ENCODE measurements around the gene DPPA3. TPM values are rescaled to one million over a fixed set of nuclear protein-coding genes. Genes with fewer than 3 reads are reported as not detected.

DPPA3 gene
- total RNA-seq, 1 experiment from 2014 or later, result 6.8 TPM

DNA sequence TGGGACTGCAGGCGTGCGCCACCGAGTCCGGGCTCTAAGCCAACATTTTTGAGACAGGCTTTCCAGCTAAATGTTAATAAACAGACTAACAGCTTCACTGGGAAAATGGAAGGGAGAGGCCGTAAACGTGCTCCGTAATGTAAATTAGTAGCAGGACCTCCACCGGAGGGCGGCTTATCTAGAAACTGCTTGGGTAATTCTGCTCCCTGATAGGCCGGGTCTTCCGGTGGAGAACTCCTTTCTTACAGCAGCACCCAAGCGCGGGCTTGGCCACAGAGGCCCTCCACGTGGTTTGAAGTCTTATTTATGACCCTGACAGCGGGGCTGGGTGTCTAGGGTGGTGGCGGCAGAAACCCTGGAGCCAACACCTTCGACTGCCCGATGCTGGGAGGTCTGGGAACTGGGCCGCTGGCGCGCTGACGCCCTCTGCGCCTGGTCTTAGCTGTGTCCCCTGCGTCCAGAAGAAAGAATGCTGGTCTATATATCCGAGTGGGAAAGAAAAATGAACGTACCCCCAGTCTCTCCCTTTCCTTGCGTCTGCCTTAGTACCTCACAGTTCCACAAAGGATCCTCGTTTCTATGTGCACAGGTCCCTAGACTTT is 1.7 kb downstream of the DPPA3 start:
- no peaks in the 10 kb centered on the region for H3K36me3 Mint-ChIP-seq
- TF ChIP-seq RORB (CRISPR knock-in tag; IDR thresholded peaks at IDR 0.05) (no peak), ESRRA (CRISPR knock-in tag; IDR thresholded peaks at IDR 0.05; ENCODE audit: borderline replicate concordance) (no peak), USF2 (CRISPR knock-in tag; IDR thresholded peaks at IDR 0.05) (no peak), MXD4 (CRISPR knock-in tag; IDR thresholded peaks at IDR 0.05; ENCODE audit: borderline replicate concordance) (no peak), PREB (CRISPR knock-in tag; IDR thresholded peaks at IDR 0.05; ENCODE audit: borderline replicate concordance) (no peak), MYBL2 (CRISPR knock-in tag; IDR thresholded peaks at IDR 0.05) (no peak), SOX15 (CRISPR knock-in tag; IDR thresholded peaks at IDR 0.05) (no peak), EMX1 (CRISPR knock-in tag; IDR thresholded peaks at IDR 0.05) (no peak), NR3C1 (CRISPR knock-in tag; conservative IDR thresholded peaks at IDR 0.05; ENCODE audit: low read depth) (no peak), FOXJ3 (CRISPR knock-in tag; IDR thresholded peaks at IDR 0.05; ENCODE audit: borderline replicate concordance) (no peak), ZNF121 (CRISPR knock-in tag; IDR thresholded peaks at IDR 0.05) (no peak)
- TF ChIP-seq, protein P1, sequence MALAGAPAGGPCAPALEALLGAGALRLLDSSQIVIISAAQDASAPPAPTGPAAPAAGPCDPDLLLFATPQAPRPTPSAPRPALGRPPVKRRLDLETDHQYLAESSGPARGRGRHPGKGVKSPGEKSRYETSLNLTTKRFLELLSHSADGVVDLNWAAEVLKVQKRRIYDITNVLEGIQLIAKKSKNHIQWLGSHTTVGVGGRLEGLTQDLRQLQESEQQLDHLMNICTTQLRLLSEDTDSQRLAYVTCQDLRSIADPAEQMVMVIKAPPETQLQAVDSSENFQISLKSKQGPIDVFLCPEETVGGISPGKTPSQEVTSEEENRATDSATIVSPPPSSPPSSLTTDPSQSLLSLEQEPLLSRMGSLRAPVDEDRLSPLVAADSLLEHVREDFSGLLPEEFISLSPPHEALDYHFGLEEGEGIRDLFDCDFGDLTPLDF (CRISPR knock-in tag; IDR thresholded peaks at IDR 0.05), result no peak
- TF ChIP-seq, protein P2, sequence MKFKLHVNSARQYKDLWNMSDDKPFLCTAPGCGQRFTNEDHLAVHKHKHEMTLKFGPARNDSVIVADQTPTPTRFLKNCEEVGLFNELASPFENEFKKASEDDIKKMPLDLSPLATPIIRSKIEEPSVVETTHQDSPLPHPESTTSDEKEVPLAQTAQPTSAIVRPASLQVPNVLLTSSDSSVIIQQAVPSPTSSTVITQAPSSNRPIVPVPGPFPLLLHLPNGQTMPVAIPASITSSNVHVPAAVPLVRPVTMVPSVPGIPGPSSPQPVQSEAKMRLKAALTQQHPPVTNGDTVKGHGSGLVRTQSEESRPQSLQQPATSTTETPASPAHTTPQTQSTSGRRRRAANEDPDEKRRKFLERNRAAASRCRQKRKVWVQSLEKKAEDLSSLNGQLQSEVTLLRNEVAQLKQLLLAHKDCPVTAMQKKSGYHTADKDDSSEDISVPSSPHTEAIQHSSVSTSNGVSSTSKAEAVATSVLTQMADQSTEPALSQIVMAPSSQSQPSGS (CRISPR knock-in tag; IDR thresholded peaks at IDR 0.05; ENCODE audit: borderline replicate concordance, low read depth), result no peak
- TF ChIP-seq, protein P3, sequence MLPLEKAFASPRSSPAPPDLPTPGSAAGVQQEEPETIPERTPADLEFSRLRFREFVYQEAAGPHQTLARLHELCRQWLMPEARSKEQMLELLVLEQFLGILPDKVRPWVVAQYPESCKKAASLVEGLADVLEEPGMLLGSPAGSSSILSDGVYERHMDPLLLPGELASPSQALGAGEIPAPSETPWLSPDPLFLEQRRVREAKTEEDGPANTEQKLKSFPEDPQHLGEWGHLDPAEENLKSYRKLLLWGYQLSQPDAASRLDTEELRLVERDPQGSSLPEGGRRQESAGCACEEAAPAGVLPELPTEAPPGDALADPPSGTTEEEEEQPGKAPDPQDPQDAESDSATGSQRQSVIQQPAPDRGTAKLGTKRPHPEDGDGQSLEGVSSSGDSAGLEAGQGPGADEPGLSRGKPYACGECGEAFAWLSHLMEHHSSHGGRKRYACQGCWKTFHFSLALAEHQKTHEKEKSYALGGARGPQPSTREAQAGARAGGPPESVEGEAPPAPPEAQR (CRISPR knock-in tag; IDR thresholded peaks at IDR 0.05), result no peak
- TF ChIP-seq, protein P4, sequence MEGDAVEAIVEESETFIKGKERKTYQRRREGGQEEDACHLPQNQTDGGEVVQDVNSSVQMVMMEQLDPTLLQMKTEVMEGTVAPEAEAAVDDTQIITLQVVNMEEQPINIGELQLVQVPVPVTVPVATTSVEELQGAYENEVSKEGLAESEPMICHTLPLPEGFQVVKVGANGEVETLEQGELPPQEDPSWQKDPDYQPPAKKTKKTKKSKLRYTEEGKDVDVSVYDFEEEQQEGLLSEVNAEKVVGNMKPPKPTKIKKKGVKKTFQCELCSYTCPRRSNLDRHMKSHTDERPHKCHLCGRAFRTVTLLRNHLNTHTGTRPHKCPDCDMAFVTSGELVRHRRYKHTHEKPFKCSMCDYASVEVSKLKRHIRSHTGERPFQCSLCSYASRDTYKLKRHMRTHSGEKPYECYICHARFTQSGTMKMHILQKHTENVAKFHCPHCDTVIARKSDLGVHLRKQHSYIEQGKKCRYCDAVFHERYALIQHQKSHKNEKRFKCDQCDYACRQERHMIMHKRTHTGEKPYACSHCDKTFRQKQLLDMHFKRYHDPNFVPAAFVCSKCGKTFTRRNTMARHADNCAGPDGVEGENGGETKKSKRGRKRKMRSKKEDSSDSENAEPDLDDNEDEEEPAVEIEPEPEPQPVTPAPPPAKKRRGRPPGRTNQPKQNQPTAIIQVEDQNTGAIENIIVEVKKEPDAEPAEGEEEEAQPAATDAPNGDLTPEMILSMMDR (IDR thresholded peaks at IDR 0.05), result no peak
- no peak overlapping the region for H3K4me3 Mint-ChIP-seq
- ChIA-PET CTCF (interaction anchor here (0.5 to 1.7 kb wide), 5 partner anchors 15 to 262 kb away, joined by 3 to 8 read pairs (median 4); partner anchors contain the start of gene GDF3), POLR2A (no interaction called here)
- no peaks in the 10 kb centered on the region for H3K9me3 Mint-ChIP-seq
- peaks cover 46% of the 10 kb centered on the region for H3K4me1 Mint-ChIP-seq
- ATAC-seq, result peak; percentile 55
- no peaks in the 10 kb centered on the region for H3K27me3 Mint-ChIP-seq (ENCODE audit: low read depth)
- peak; percentile 35 for DNase-seq (ENCODE audit: low spot score)
- no peak overlapping the region for H3K27ac Mint-ChIP-seq

GRCh38 chr12:7716381-7716780 is 5.1 kb downstream of the DPPA3 start:
- Mint-ChIP-seq H3K27ac (no peak overlapping the region), H3K4me1 (peaks cover 36% of the 10 kb centered on the region), H3K27me3 (ENCODE audit: low read depth) (no peaks in the 10 kb centered on the region), H3K4me3 (no peak overlapping the region), H3K36me3 (no peaks in the 10 kb centered on the region), H3K9me3 (no peaks in the 10 kb centered on the region)
- CTCF ChIA-PET, result interaction anchor here (0.5 to 2.3 kb wide), 14 partner anchors 15 to 90 kb away, joined by 3 to 37 read pairs (median 4); partner anchors contain the start of gene GDF3
- DNase-seq (ENCODE audit: low spot score) (no peak), ATAC-seq (peak; percentile 85)
- TF ChIP-seq TEAD1 (CRISPR knock-in tag; IDR thresholded peaks at IDR 0.05) (peak; percentile 91; the same call in 1 of the 2 replicates), TP53 (CRISPR knock-in tag; IDR thresholded peaks at IDR 0.05) (no peak)
- POLR2A ChIA-PET, result interaction anchor here (0.6 kb wide), 1 partner anchor 10 kb away, joined by 3 read pairs; no protein-coding TSS in a partner anchor
